Upper lobe of right lung (tissue), 1 donor: Measurements from ENCODE around the gene ATXN7L3. TPM values are rescaled to one million over a fixed set of nuclear protein-coding genes. Genes with fewer than 3 reads are reported as not detected.
"Not testable (repeated sequence)": the region's sequence is repeated elsewhere in the genome, so short reads cannot be mapped to it uniquely, and the experiment has no call there.

ENCODE experiments used
- ATAC-seq: fragments of 200-7000 bp; cut with Tn5 transposase; one replicate; pipeline ENCODE4 v1.9.1; 2020; ENCODE audit warnings: mild to moderate bottlenecking, moderate library complexity
- DNase-seq: peaks from one replicate; pipeline ENCODE4 v3.0.0-alpha.2; 2020
- H3K27ac ChIP-seq: fragments of 200-600 bp; one replicate; pipeline ENCODE4 v1.8.0; 2022
- H3K27me3 ChIP-seq: fragments of 200-600 bp; one replicate; pipeline ENCODE4 v1.8.0; 2022; ENCODE audit warnings: mild to moderate bottlenecking
- H3K36me3 ChIP-seq: fragments of 200-600 bp; one replicate; pipeline ENCODE4 v1.8.0; 2022
- H3K4me1 ChIP-seq: fragments of 200-600 bp; one replicate; pipeline ENCODE4 v1.8.0; 2022
- H3K4me3 ChIP-seq: fragments of 200-600 bp; one replicate; pipeline ENCODE4 v1.8.0; 2022; ENCODE audit warnings: mild to moderate bottlenecking
- H3K9me3 ChIP-seq: fragments of 200-600 bp; one replicate; pipeline ENCODE4 v1.8.0; 2022
- intact Hi-C: fragments of 100-400 bp; cut with DNase I; formaldehyde crosslinking; loops from one replicate; pipeline ENCODE4 v1.11.0; 2022
- total RNA-seq: library from RNA; stranded (reverse); fragmentation: NEBNext Ultra II Directional; extraction: Animal tissue kit (Norgen Biotek cat#: 25700); gene quantifications from one replicate; pipeline ENCODE4 v1.2.1, GENCODE V29; 2021
- TF ChIP-seq, protein P1 (sequence below): fragments of 200-600 bp; IDR thresholded peaks from one replicate; pipeline ENCODE4 v1.8.0; 2022; ENCODE audit warnings: antibody characterized with exemption
- donor health status: DM: no; HTN: yes; CAD: no; lungs with severe emphysema.

ATXN7L3 gene
- total RNA-seq, 1 donor from 2014 or later = 65.0 TPM

- TF ChIP-seq, protein P1, sequence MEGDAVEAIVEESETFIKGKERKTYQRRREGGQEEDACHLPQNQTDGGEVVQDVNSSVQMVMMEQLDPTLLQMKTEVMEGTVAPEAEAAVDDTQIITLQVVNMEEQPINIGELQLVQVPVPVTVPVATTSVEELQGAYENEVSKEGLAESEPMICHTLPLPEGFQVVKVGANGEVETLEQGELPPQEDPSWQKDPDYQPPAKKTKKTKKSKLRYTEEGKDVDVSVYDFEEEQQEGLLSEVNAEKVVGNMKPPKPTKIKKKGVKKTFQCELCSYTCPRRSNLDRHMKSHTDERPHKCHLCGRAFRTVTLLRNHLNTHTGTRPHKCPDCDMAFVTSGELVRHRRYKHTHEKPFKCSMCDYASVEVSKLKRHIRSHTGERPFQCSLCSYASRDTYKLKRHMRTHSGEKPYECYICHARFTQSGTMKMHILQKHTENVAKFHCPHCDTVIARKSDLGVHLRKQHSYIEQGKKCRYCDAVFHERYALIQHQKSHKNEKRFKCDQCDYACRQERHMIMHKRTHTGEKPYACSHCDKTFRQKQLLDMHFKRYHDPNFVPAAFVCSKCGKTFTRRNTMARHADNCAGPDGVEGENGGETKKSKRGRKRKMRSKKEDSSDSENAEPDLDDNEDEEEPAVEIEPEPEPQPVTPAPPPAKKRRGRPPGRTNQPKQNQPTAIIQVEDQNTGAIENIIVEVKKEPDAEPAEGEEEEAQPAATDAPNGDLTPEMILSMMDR = no peak
- Histone ChIP-seq H3K36me3 (no peaks in the 10 kb centered on the region), H3K27ac (no peak overlapping the region), H3K4me3 (no peak overlapping the region), H3K9me3 (no peaks in the 10 kb centered on the region), H3K4me1 (no peaks in the 10 kb centered on the region), H3K27me3 (no peaks in the 10 kb centered on the region)
- DNase-seq (no peak), ATAC-seq (no peak)
- intact Hi-C loops = no loop called here
Observed at GRCh38 chr17:44155488-44155887, 44.2 kb downstream of the ATXN7L3 start.

DNA sequence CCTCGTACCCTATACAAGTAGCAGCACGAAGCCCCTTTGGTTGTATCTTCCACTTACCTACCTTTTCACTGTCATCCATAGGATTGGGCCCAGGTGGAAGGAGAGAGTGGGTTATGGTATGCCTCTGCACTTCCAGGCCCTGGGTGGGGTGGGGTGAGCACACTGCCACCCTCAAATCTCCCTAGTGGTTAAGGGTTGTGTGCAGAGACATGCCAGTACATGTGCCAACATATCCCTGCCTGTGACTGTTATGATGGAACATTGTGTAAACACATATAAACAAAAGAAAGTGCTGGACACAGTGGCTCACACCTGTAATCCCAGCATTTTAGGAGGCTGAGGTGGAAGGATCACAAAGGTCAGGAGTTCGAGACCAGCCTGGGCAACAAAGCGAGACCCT lies 46.8 kb downstream of the ATXN7L3 start:
- no peaks in the 10 kb centered on the region for H3K4me1 ChIP-seq
- DNase-seq = no peak
- H3K27me3 ChIP-seq = no peaks in the 10 kb centered on the region
- intact Hi-C loops = no loop called here
- no peak overlapping the region for H3K27ac ChIP-seq
- TF ChIP-seq, protein P1 = no peak
- H3K4me3 ChIP-seq = no peak overlapping the region
- no peak for ATAC-seq
- H3K9me3 ChIP-seq = no peaks in the 10 kb centered on the region
- no peaks in the 10 kb centered on the region for H3K36me3 ChIP-seq

DNA sequence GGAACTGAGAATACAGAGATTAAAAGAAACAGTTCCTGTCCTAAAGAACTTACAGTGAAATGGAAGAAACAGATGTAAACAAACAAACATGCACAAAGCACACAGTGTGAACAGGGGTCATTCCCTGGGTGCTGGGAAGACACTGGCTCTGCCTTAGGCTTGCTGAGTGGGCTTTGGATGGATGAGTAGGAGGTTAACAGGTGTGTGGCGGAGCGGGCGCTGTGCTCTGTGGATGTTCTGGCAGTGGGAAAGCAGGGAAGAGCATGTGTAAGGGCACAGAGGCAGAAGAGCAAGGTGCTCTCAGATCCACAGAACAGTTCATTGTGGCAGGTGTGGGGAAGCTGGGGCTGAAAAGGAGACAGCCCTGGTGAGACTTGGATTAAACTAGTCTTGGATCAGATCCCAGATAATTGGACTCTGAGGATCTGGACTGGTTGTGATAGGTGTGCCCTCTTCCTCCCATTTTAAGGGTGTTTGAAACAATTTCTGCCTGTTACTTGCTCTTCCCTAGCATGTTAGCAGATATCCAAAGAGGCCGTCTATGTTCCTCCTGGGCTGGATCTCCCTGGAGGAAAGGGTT lies 49.8 kb downstream of the ATXN7L3 start:
- Histone ChIP-seq H3K36me3 (no peaks in the 10 kb centered on the region), H3K4me1 (no peaks in the 10 kb centered on the region), H3K27me3 (no peaks in the 10 kb centered on the region), H3K4me3 (no peak overlapping the region), H3K27ac (no peak overlapping the region), H3K9me3 (no peaks in the 10 kb centered on the region)
- no peak for ATAC-seq
- intact Hi-C loops = no loop called here
- TF ChIP-seq, protein P1 = no peak
- no peak for DNase-seq

GRCh38 chr17:44149066-44149465 lies 50.6 kb downstream of the ATXN7L3 start:
- ATAC-seq, H3K36me3 ChIP-seq, H3K27ac ChIP-seq, H3K9me3 ChIP-seq, intact Hi-C loops, H3K4me3 ChIP-seq, DNase-seq, H3K4me1 ChIP-seq, H3K27me3 ChIP-seq: not testable (repeated sequence)

DNA sequence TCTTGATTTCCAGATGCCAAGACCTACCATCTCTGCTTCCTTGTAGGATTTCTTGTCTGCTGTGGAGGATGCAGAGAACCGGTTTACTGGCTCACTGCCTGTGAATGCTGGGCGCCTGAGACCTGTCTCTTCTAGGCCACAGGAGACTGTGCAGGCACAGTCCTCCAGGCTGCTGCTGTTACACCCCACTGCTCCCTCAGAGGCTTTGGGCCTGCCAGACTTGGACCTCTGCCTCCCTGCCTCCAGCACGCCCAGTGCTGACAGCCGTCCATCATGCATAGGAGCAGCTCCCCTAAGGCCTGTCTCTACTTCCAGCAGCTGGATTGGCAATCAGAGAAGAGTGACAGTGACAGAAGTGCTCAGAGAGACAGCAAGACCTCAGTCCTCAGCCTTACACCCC lies 51.9 kb downstream of the ATXN7L3 start:
- Histone ChIP-seq H3K27me3 (no peaks in the 10 kb centered on the region), H3K4me1 (no peaks in the 10 kb centered on the region), H3K4me3 (no peak overlapping the region), H3K27ac (no peak overlapping the region), H3K36me3 (no peaks in the 10 kb centered on the region), H3K9me3 (no peaks in the 10 kb centered on the region)
- no peak for DNase-seq
- intact Hi-C loops = no loop called here
- ATAC-seq = no peak
- TF ChIP-seq, protein P1 = no peak

DNA sequence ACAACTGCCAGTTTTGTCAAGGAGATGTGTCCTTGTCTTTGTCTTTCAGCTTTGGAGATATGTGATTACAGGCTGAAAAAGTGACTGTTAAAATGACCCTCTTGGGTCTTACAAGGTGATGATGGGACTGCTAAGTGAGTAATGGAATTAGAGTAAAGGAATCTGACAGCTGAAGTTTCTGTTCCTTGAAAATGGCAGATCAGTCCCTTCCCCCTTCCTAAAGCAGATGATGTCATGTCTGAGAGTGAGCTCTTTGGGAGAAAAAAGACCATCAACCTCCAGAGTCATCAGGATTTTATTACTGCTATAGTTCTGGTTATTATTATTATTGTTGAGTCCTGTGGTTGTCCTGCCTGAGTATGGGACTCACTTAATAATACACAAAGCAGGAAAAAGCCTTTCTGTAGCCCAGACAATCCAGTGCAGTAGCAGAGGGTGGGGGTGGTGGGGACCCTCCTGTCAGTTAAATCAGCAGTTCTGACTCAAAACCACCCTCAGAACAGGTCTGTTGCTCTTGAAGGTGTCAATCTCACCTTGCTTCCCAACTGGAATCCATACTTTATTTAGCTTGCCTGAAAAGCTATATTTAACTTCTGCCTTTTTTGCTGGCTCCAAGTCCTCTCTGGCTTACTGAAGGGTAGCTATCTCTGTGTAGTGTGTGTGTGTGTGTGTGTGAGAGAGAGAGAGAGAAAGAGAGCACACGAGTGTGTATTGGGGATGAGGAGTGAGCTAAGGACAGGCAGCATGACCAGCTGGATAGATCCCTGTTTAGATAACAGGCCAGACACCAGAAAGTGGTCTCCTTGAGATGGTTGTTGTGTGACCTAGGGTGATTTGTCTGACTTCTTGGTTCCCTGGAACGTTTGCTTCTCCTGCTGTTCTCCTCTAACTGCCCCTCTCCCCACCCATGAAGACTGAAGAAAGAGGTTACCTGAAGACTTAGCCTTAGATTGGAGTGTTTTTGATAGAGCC lies 53.0 kb downstream of the ATXN7L3 start:
- peaks cover 8% of the 10 kb centered on the region for H3K4me1 ChIP-seq
- H3K27ac ChIP-seq = no peak overlapping the region
- H3K4me3 ChIP-seq = no peak overlapping the region
- TF ChIP-seq, protein P1 = no peak
- intact Hi-C loops = no loop called here
- no peaks in the 10 kb centered on the region for H3K9me3 ChIP-seq
- H3K36me3 ChIP-seq = no peaks in the 10 kb centered on the region
- H3K27me3 ChIP-seq = no peaks in the 10 kb centered on the region
- ATAC-seq = no peak
- no peak for DNase-seq
